Stimulated activated CD8-positive, alpha-beta memory T cell treated with anti-CD3 and anti-CD28 coated beads, Interleukin-4, amount 100 ng/mL, for 24 hours (primary cell): Measurements from ENCODE around the gene PPM1J.

Experiments used
- DNase-seq: peaks from one replicate; pipeline ENCODE4 v3.0.0-alpha.2; 2020; ENCODE audit warnings: low read depth

Gene PPM1J

GRCh38 chr1:112687785-112688496, 27.2 kb downstream of the PPM1J start:
- no peak for DNase-seq

DNA sequence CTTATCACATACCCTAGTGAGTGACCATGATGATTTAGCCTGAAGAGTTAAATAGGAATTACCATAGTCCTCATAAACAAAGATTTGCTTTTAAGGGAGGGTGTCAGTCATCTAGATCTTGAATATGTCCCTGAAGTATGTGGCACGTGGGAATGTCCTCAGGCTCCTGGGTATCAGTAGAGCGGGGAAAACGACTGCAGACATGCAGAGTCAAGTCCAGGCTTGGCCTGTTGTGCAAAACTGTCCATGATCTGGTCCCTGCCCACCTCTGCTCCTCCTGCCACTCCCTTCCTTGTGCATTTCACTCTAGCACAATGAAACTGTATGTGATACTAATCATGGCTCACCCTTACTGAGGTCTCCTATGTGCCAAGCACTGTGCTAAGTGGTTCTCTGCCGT, 27.8 kb downstream of the PPM1J start:
- no peak for DNase-seq

DNA sequence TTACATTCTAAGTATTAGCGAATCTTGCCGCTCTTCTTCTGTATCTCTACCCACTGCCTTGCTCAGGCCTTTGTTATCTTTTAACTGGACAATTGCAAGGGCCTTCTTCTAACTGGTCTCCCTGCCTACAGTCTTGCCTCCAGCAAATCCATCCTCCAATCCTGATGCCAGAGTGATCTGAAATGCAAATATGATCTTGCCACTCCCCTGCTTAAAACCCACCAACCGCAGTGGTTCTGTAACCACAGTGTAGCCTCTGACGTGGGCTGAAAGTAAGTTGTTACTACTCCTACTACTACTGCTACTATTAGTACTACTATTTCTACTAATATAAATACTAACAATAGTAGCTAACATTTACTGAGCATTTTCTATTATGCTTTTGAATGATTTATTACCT, 28.3 kb downstream of the PPM1J start:
- DNase-seq = no peak

DNA sequence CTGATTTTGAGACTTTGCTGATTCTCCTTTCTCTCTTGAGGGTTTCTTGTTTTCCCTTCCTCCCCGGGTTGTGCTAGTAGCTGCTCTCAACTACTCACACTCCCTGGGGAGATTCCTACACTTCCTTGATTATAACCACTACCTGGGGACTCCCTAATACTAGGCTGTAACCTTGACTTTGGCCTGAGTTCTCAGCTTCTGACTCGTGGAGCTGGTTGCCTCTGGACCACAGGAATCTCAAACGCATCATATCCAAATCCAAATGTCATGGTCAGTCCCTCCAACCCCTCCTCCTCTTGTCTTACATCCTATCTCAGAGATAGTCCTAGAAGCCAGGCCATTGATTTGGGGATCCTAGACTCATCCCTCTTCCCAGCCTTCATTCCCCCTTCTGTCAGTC, 28.7 kb downstream of the PPM1J start:
- no peak for DNase-seq

DNA sequence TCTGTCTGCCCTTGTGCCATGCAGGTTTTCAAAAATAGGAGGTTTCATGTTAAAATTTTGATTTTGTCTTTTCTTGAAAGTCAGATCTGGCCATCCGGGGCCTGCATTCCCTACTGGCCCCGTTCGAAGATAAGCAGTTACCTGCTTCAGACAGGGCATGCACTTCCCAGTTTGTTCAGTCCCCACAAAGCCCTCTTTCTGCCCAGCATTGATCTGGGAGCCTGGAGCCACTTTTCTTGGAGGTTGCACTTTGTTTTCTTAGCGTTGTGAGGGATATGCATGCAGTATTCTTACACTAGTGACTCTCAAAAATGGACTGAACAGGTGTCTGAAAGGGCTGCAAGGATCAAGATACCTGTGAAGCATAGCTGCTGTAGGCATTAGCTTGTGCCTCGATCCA, 29.2 kb downstream of the PPM1J start:
- no peak for DNase-seq

- no peak for DNase-seq
Measured at GRCh38 chr1:112678605-112679004, 36.5 kb downstream of the PPM1J start.

DNA sequence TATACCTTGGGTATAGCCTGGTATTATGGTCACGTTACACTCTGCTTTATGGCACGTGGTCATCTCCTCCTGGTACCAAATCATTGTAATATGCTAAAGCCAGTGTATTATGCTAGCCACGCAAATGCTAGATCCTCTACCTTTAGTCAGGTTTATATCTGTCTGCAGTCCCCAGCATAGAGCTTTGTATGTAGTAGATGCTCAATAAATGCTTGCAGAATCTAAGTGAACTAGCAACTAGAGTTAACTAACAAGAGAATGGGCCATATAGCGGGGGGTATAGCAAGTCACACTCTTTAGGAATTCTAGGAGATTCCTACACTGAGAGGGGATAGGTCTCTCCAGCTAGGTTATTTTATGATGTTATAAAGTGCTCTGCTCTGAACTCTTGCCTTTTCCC, 37.6 kb downstream of the PPM1J start:
- no peak for DNase-seq

DNA sequence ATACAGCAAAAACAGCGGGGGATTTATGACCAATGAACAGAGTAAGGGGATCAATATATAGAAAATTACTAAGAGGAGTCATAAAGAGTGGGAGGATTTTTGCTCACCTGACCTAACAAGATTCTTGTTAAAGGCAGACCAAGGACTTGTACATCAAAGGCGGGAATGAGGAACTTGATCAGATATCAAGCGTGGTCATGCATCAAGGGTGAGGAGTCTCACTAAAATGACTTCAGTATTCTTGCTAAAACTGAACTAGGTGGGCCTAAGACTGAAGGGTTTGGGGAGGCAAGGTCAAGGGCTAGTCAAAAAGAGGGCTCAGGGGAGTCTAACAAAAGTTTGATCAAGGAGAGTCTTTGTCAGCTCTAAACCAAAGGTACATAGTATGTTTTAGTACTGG, 38.6 kb downstream of the PPM1J start:
- DNase-seq = no peak

- DNase-seq = no peak
Measured at GRCh38 chr1:112675728-112676381, 39.3 kb downstream of the PPM1J start.

GRCh38 chr1:112674986-112675727, 40.0 kb downstream of the PPM1J start:
- DNase-seq = peak; percentile 28

DNA sequence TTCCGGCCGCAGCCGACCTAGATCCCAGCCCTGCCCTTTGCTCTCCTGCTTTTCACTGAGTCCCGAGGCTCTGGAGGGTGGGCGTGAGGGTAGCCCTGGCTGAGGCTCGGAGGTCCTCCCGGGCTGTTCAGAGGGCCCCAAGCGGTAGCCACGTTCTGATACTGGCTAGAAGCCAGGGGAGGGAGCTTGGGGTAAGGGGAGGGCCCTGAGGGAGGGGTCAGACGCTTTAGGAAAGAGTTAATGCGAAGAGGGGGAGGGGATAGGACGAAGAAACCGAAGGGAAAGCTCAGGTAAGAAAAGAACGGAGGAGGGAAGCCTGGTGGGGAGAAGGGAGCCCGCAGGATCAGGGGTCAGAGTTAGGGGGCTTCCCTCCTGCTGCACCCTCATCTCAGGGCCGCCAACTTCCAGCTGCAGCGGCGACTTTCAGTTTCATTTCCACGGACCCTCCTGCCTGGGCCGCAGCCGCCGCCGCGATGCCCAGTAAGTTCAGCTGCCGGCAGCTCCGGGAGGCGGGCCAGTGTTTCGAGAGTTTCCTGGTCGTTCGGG, 40.6 kb downstream of the PPM1J start, which contains the start of gene MOV10:
MOV10 (plus strand) TSS at position 220 of the 546 bp plus-strand sequence; CDS start at position 474, 254 bp downstream.
- DNase-seq = peak; percentile 24

- no peak for DNase-seq
Measured at GRCh38 chr1:112673592-112674439, 41.3 kb downstream of the PPM1J start.

DNA sequence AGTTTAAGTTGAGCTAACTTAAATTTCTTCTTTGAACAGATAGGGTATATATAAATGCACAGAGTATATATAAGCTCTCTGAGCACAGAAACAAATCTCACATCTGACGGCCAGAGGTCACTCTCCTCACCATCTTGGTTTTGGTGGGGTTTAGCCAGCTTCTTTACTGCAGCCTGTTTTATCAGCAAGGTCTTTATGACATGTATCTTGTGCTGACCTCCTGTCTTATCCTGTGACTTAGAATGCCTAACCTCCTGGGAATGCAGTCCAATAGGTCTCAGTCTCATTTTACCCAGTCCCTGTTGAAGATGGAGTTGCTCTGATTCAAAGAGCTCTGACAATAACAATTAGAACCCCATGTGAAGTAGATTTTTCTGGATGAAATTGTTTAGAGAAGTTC, 42.3 kb downstream of the PPM1J start:
- no peak for DNase-seq

GRCh38 chr1:112672009-112672408, 43.1 kb downstream of the PPM1J start:
- DNase-seq = no peak

DNA sequence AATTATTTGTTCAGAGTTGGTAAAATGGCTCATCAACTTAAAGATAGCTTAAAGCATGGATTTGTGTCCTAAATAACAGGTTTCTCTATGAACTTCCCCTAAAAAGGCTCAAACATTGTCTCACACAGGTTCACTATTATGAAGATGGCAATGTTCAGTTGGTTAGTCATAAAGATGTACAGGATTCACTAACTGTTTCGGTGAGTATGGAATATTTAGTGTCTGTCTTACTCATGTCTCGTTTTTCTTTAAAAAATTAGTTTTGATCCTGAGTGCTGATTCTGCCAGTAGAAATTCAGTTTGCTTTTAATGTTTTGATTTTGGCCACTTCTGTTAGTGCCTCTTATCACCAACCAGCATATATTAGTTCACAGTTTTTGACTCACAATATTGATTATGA, 48.2 kb downstream of the PPM1J start:
- no peak for DNase-seq

DNA sequence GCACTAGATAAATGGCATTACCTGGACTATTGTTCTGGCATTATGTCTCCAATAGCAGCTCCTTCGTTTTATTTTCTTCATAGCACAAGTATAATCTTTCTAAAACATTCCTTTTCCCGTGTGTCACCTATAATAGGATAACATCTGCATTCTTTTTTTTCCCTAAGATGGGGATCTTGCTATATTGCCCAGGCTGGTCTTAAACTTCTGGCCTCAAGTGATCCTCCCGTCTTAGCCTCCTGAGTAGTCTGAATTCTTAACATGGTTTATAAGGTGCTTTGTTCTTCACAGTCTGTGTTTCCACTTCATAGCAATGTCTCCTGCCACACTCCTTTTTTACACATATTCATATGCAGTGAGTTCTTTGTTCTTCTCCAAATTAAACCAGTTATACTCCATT, 49.3 kb downstream of the PPM1J start:
- DNase-seq = no peak
